Bronchus fibroblast of lung (primary cell): Measurements from ENCODE around the gene METTL21A. TPM values are rescaled to one million over a fixed set of nuclear protein-coding genes. Genes with fewer than 3 reads are reported as not detected.

Experiments
- total RNA-seq: library from RNA; depleted of rRNA; stranded (reverse); fragments of >200 nt; gene quantifications from 2 replicates; pipeline ENCODE4 v1.2.3, GENCODE V29; 2015

The METTL21A gene
- 20.2 and 24.0 TPM in 2 replicates for total RNA-seq

DNA sequence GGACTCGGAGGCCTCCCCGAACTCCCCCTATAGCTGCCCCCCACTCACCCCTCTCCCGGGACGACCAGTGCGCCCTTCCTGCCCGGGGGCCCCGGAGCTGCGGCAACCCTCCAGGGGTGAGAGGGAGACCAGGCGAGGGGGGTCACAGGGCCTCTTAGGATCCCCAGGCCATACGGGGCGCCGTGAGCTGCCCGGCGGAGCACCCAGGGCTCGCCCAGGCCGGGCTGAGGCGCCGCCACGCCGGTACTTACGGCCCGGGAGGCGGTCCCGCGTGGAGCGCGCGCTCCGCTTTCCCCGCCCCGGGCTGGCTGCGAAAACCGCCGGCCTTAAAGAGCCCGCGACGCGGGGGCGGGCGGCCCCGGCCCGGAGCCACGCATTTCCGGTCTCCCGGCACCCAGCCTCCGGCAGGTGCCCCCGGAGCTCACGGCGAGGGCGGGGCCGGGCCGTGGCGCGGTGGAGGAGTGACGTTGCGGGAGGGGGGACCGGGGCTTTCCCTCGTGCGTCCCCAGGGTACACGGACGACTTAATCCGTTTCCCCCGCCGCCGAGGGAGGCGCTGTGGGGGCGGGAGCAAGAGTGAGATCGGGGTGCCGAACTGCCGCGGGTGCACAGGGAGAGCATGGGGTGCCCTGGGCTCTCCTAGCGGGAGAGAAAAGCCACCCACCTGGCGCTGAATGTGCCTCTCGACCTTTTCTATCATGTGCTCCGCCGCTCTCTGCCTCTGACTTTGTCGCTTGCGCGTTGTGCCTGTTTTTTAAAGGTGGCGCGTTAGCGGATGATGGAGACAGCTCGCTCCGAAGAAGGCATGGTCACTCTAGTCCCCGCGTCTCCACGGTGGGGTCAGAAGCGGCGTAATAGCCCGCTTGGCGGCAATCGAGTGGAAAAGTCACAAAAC, at the start of gene METTL21A:
TSS of gene METTL21A (minus strand) at position 381 of the 894 bp plus-strand sequence. CDS start 1,019 bp downstream, outside the sequence.

Other genes starting within 250 kb of the METTL21A start
- gene CREB1, start 95.4 kb downstream of the METTL21A start, total RNA-seq, result 24.5 and 26.9 TPM in 2 replicates
- gene CCNYL1, start 86.2 kb upstream of the METTL21A start, total RNA-seq, result 2.8 and 3.7 TPM in 2 replicates
- 1.0 and 1.2 TPM in 2 replicates for gene FZD5, start 144.5 kb upstream of the METTL21A start, total RNA-seq